PC-3 (cell line): ENCODE data around the gene EPB41L5. TPM values are rescaled to one million over a fixed set of nuclear protein-coding genes. Genes with fewer than 3 reads are reported as not detected.
"Not testable (repeated sequence)": the region's sequence is repeated elsewhere in the genome, so short reads cannot be mapped to it uniquely, and the experiment has no call there.

ENCODE experiments used
- ATAC-seq: fragments of 200-7000 bp; cut with Tn5 transposase; 2 replicates; pipeline ENCODE4 v1.9.1; 2020; ENCODE audit warnings: mild to moderate bottlenecking, moderate library complexity
- BruUV-seq: library from RNA; stranded (reverse); fragments of 400-500 nt; replicated peaks from 2 replicates; lab custom pipeline; 2021; lab: Mats Ljungman, UMichigan
- CTCF ChIA-PET: fragments of 300-600 bp; sonication (Branson Sonifier 250); formaldehyde crosslinking; loops from one replicate; lab custom pipeline; 2022; ENCODE audit warnings: antibody characterized with exemption; lab: Charles Lee
- POLR2A ChIA-PET: fragments of 300-600 bp; sonication (Branson Sonifier 250); formaldehyde crosslinking; loops from one replicate; lab custom pipeline; 2022; ENCODE audit warnings: antibody characterized with exemption; ENCODE audit not compliant: unreplicated experiment; lab: Charles Lee
- DNase-seq: peaks from one replicate; pipeline ENCODE4 v3.0.0-alpha.2; 2015
- H2AFZ ChIP-seq: fragments of 300-600 bp; sonication (generic); 2 replicates; pipeline ENCODE4 v1.6.0; 2016; ENCODE audit warnings: antibody characterized with exemption, low read length
- H3F3A ChIP-seq: fragments of 300-600 bp; sonication (generic); one replicate; pipeline ENCODE4 v1.6.0; 2017; ENCODE audit warnings: antibody characterized with exemption, low read length, control low read depth, mild to moderate bottlenecking; ENCODE audit not compliant: unreplicated experiment
- H3K27ac ChIP-seq: fragments of 300-600 bp; sonication (generic); 2 replicates; pipeline ENCODE4 v1.5.1; 2016; ENCODE audit warnings: mild to moderate bottlenecking, low read length
- H3K27me3 ChIP-seq: fragments of 300-600 bp; sonication (generic); 2 replicates; pipeline ENCODE4 v1.6.1; 2016; ENCODE audit warnings: low read length, mixed read lengths
- H3K36me3 ChIP-seq: fragments of 300-600 bp; sonication (generic); 2 replicates; pipeline ENCODE4 v1.6.1; 2016; ENCODE audit warnings: low read depth, mixed run types, low read length, mixed read lengths
- H3K4me1 ChIP-seq: fragments of 300-600 bp; sonication (generic); 2 replicates; pipeline ENCODE4 v1.5.1; 2016; ENCODE audit warnings: low read length; ENCODE audit not compliant: insufficient read depth
- H3K4me2 ChIP-seq: fragments of 300-600 bp; sonication (generic); 2 replicates; pipeline ENCODE4 v1.6.0; 2016; ENCODE audit warnings: low read length
- H3K4me3 ChIP-seq: fragments of 300-600 bp; sonication (generic); 2 replicates; pipeline ENCODE4 v1.5.1; 2016; ENCODE audit warnings: mild to moderate bottlenecking, low read length, mixed read lengths
- H3K79me2 ChIP-seq: fragments of 300-600 bp; sonication (generic); 2 replicates; pipeline ENCODE4 v1.6.1; 2017; ENCODE audit warnings: low read length, mixed read lengths
- H3K9ac ChIP-seq: fragments of 300-600 bp; sonication (generic); 2 replicates; pipeline ENCODE4 v1.6.0; 2016; ENCODE audit warnings: mild to moderate bottlenecking, low read length
- H3K9me2 ChIP-seq: fragments of 300-600 bp; sonication (generic); replicated peaks from 2 replicates; pipeline ENCODE4 v1.6.1; 2016; ENCODE audit warnings: mixed run types, low read length, mixed read lengths
- H3K9me3 ChIP-seq: fragments of 300-600 bp; sonication (generic); 2 replicates; pipeline ENCODE4 v1.6.1; 2016; ENCODE audit warnings: low read length, mixed read lengths
- H4K20me1 ChIP-seq: fragments of 300-600 bp; sonication (generic); 2 replicates; pipeline ENCODE4 v1.6.1; 2016; ENCODE audit warnings: low read length, mixed read lengths
- CTCF ChIP-seq: fragments of 300-600 bp; sonication (generic); conservative IDR thresholded peaks from 2 replicates; pipeline ENCODE4 v1.5.1; 2017; ENCODE audit warnings: antibody characterized with exemption, low read depth, mild to moderate bottlenecking, low read length
- EZH2 ChIP-seq: fragments of 300-600 bp; sonication (generic); IDR thresholded peaks from one replicate; pipeline ENCODE4 v1.6.1; 2017; ENCODE audit warnings: antibody characterized with exemption, mild to moderate bottlenecking, low read length; ENCODE audit not compliant: unreplicated experiment
- EZH2phosphoT487 ChIP-seq: fragments of 300-600 bp; sonication (generic); IDR thresholded peaks from 2 replicates; pipeline ENCODE4 v1.6.1; 2018; ENCODE audit warnings: mild to moderate bottlenecking, antibody characterized with exemption, low read length, borderline replicate concordance
- intact Hi-C: fragments of 100-400 bp; cut with micrococcal nuclease; formaldehyde crosslinking; loops from 2 replicates; pipeline ENCODE4 v1.9.0; 2023
- total RNA-seq: library from RNA; depleted of rRNA; stranded (reverse); fragments of >200 nt; gene quantifications from 2 replicates; pipeline ENCODE4 v1.2.3, GENCODE V29; 2014

EPB41L5 gene
- total RNA-seq, 1 experiment from 2014 or later: 11.7 TPM

- DNase-seq: no peak
- no peak for ATAC-seq
- no peaks in the 10 kb centered on the region for H4K20me1 ChIP-seq
- no peaks in the 10 kb centered on the region; the same call in 1 of the 2 replicates for H3K36me3 ChIP-seq
- H3K9ac ChIP-seq: no peak overlapping the region
- H3K4me1 ChIP-seq: no peaks in the 10 kb centered on the region
- H3K4me3 ChIP-seq: no peak overlapping the region
- no peaks in the 10 kb centered on the region for H3F3A ChIP-seq
- no peak overlapping the region for H3K4me2 ChIP-seq
- no peaks in the 10 kb centered on the region for H3K9me3 ChIP-seq
- H3K27ac ChIP-seq: no peak overlapping the region
- intact Hi-C loops: no loop called here
- no peaks in the 10 kb centered on the region for H3K79me2 ChIP-seq
- TF ChIP-seq CTCF: no peak
- TF ChIP-seq EZH2phosphoT487: no peak
- TF ChIP-seq EZH2: no peak
- no TSS peak for BruUV-seq
- H3K9me2 ChIP-seq: no peaks in the 10 kb centered on the region
- ChIA-PET CTCF (no interaction called here), POLR2A (no interaction called here)
- H3K27me3 ChIP-seq: no peaks in the 10 kb centered on the region
- H2AFZ ChIP-seq: no peak overlapping the region
These were observed 30.4 kb upstream of the EPB41L5 start for GRCh38 chr2:119982506-119982905.

- DNase-seq: no peak
- Histone ChIP-seq H3K9me3 (no peaks in the 10 kb centered on the region), H3K36me3 (0 out of 2 replicates have a peak, but pooled peaks cover 2% of the 10 kb centered on the region), H2AFZ (no peak overlapping the region), H3F3A (no peaks in the 10 kb centered on the region), H3K79me2 (no peaks in the 10 kb centered on the region), H3K4me1 (no peaks in the 10 kb centered on the region), H3K9me2 (no peaks in the 10 kb centered on the region), H3K27ac (no peak overlapping the region), H3K4me2 (no peak overlapping the region), H3K4me3 (no peak overlapping the region), H3K27me3 (no peaks in the 10 kb centered on the region), H3K9ac (no peak overlapping the region), H4K20me1 (no peaks in the 10 kb centered on the region)
- CTCF ChIA-PET: no interaction called here
- ATAC-seq: no peak
- BruUV-seq: no TSS peak
- POLR2A ChIA-PET: no interaction called here
- intact Hi-C loops: no loop called here
- TF ChIP-seq EZH2 (no peak), CTCF (no peak), EZH2phosphoT487 (no peak)
These were observed 29.8 kb upstream of the EPB41L5 start for GRCh38 chr2:119983108-119983507.

- no peaks in the 10 kb centered on the region for H3K9me2 ChIP-seq
- ChIA-PET CTCF (no interaction called here), POLR2A (interaction anchor here (0.6 kb wide), 1 partner anchor 69 kb away, joined by 3 read pairs; no protein-coding TSS in a partner anchor)
- no peaks in the 10 kb centered on the region for H3K9me3 ChIP-seq
- H3K79me2 ChIP-seq: no peaks in the 10 kb centered on the region
- H3K4me3 ChIP-seq: no peak overlapping the region
- ATAC-seq (no peak), DNase-seq (no peak)
- no peak overlapping the region for H3K9ac ChIP-seq
- no peaks in the 10 kb centered on the region for H3K27me3 ChIP-seq
- no peaks in the 10 kb centered on the region for H3K4me1 ChIP-seq
- H3K27ac ChIP-seq: no peak overlapping the region
- H3K4me2 ChIP-seq: no peak overlapping the region
- no peak overlapping the region for H2AFZ ChIP-seq
- H4K20me1 ChIP-seq: no peaks in the 10 kb centered on the region
- BruUV-seq: no TSS peak
- no peaks in the 10 kb centered on the region for H3F3A ChIP-seq
- no peaks in the 10 kb centered on the region for H3K36me3 ChIP-seq
- intact Hi-C loops: no loop called here
- TF ChIP-seq CTCF: no peak
- TF ChIP-seq EZH2phosphoT487: no peak
- TF ChIP-seq EZH2: no peak
These were observed 16.7 kb upstream of the EPB41L5 start for GRCh38 chr2:119996148-119996547.

GRCh38 chr2:119996896-119997891 lies 15.7 kb upstream of the EPB41L5 start:
- intact Hi-C loops, H4K20me1 ChIP-seq, DNase-seq, H3K4me2 ChIP-seq, H2AFZ ChIP-seq, H3K27me3 ChIP-seq, BruUV-seq, H3K4me3 ChIP-seq, H3F3A ChIP-seq, CTCF ChIA-PET, H3K9me2 ChIP-seq, H3K36me3 ChIP-seq, H3K27ac ChIP-seq, H3K79me2 ChIP-seq, H3K9me3 ChIP-seq, H3K4me1 ChIP-seq, ATAC-seq, H3K9ac ChIP-seq: not testable (repeated sequence)
- POLR2A ChIA-PET: interaction anchor here (0.6 kb wide), 1 partner anchor 126 kb away, joined by 3 read pairs; no protein-coding TSS in a partner anchor
